Stomach (tissue), 4 donors: ENCODE measurements around the gene SLC24A3.

Source experiments
- EP300 ChIP-seq: sonication (generic); formaldehyde crosslinking; IDR thresholded peaks from one replicate; pipeline ENCODE4 v1.6.1; 2017; ENCODE audit warnings: antibody characterized with exemption
- TF ChIP-seq, protein P1 (sequence below), 7 experiments: fragments of 450-650 bp in 4 of 7; fragments of 200-600 bp in 3 of 7; sonication (generic) in 3 of 7; IDR thresholded peaks; one replicate each; pipeline ENCODE4 v1.5.1; 2016 to 2019; ENCODE audit warnings: antibody characterized with exemption in 7 of 7, control low read depth in 2 of 7, mild to moderate bottlenecking in 1 of 7

GRCh38 chr20:19549896-19550295, 337.5 kb downstream of the SLC24A3 start:
- TF ChIP-seq EP300 = no peak
- TF ChIP-seq, protein P1, sequence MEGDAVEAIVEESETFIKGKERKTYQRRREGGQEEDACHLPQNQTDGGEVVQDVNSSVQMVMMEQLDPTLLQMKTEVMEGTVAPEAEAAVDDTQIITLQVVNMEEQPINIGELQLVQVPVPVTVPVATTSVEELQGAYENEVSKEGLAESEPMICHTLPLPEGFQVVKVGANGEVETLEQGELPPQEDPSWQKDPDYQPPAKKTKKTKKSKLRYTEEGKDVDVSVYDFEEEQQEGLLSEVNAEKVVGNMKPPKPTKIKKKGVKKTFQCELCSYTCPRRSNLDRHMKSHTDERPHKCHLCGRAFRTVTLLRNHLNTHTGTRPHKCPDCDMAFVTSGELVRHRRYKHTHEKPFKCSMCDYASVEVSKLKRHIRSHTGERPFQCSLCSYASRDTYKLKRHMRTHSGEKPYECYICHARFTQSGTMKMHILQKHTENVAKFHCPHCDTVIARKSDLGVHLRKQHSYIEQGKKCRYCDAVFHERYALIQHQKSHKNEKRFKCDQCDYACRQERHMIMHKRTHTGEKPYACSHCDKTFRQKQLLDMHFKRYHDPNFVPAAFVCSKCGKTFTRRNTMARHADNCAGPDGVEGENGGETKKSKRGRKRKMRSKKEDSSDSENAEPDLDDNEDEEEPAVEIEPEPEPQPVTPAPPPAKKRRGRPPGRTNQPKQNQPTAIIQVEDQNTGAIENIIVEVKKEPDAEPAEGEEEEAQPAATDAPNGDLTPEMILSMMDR (IDR thresholded peaks at IDR 0.05) = no peak
